Measurements from ENCODE around the gene ATAD5. TPM values are rescaled to one million over a fixed set of nuclear protein-coding genes. Genes with fewer than 3 reads are reported as not detected.
"Not testable (repeated sequence)": the region's sequence is repeated elsewhere in the genome, so short reads cannot be mapped to it uniquely, and the experiment has no call there.

The ATAD5 gene
- total RNA-seq, 1 donor from 2014 or later: 3.0 TPM

DNA sequence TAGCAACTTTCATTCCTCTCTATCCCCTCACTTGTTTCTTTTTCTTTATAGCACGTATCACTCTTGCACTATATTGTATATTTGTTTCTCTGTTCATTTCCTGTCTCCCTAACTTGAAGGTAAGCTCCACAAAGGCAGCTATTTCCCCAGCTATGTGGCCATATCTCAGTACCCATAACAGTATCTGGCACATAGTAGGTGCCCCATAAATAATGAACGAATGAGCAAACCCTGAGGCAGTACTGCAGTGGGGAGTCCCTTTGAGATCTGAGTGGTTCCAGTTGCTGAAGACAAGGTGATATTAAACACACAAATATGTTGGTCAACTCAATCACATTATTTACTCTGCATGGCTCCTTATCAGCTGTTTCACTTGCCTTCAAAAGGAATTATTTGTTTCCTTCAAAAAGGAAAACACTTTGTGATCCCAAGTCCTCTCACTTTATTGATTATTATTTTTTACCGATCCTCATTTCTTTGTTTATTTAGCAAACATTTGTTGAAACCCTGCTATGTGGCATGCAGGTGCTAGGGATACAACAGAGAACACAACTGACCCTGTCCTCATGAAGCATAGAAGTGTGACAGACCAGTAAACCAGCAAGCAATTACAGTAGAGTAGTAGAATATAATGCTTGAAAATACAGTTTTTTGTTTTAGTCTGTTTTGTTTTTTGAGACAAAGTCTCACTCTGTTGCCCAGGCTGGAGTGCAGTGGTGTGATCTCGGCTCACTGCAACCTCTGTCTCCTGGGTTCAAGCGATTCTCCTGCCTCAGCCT is 84.3 kb downstream of the ATAD5 start:
- DNase-seq (ENCODE audit: low spot score): no peak

DNA sequence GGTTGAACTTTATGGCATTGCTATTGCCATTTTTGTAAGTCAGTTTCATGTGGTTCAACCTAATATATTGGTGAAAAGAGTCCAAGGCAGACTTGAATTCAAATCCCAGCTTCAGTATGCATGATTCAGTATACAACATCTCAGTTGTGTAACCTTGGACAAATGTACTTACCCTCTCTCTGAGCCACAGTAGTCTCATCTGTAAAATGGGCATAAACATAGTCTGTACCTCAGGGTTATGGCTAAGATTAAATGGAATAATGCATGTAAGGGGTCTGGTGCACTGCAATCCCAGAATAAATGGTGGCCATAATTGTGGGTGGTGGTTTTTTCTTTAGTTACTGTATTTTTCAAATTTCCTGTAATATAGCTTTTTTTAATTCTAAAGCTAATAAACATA is 85.3 kb downstream of the ATAD5 start:
- DNase-seq (ENCODE audit: low spot score): no peak

- no peak for DNase-seq (ENCODE audit: low spot score)
Measured at GRCh38 chr17:30920282-30920681, 88.5 kb downstream of the ATAD5 start.

GRCh38 chr17:30920683-30921543 is 89.1 kb downstream of the ATAD5 start:
- no peak for DNase-seq (ENCODE audit: low spot score)

GRCh38 chr17:30921544-30922196 is 89.9 kb downstream of the ATAD5 start, which contains the start of gene ADAP2:
Gene ADAP2 (plus strand): TSS chr17:30921945. CDS start chr17:30922015, 70 bp downstream.
- DNase-seq (ENCODE audit: low spot score): peak; percentile 50

- DNase-seq (ENCODE audit: low spot score): no peak
Measured at GRCh38 chr17:30922235-30923030, 90.7 kb downstream of the ATAD5 start.

- no peak for DNase-seq (ENCODE audit: low spot score)
Measured at GRCh38 chr17:30924341-30924740, 92.6 kb downstream of the ATAD5 start.

GRCh38 chr17:30926516-30926915 is 94.8 kb downstream of the ATAD5 start:
- no peak for DNase-seq (ENCODE audit: low spot score)

DNA sequence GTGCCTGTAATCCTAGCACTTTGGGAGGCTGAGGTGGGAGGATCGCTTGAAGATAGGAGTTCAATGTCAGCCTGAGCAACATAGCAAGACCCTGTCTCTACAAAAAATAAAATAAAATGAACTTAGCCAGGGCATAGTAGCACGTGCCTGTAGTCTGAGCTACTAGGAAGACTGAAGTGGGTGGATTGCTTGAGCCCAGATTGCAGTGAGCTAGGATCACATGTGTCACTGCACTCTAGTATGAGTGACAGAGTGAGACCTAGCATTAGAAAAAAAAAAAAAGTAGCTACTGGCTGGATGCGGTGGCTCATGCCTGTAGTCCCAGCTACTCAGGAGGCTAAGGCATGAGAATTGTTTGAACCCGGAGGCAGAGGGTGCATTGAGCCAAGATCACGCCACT is 96.0 kb downstream of the ATAD5 start:
- no peak for DNase-seq (ENCODE audit: low spot score)

DNA sequence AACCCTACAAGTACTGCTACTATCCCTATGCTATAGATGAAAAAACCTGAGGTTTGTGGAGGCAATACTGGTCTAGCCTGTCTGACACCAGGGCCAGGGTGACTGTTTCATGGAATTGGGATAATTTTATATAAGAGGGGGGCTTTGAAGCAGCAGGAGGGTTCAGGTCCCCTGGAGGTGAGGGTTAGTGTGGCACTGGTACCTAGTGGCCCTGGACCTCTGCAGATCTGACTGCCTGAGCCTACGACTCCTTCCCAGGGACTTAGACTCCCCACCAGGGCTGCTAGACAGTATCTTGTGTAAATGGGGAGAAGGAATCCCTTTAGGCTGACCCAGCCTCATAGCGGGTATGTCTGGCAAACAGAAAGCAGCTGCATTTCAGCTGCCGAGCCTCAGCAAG is 96.8 kb downstream of the ATAD5 start:
- DNase-seq (ENCODE audit: low spot score): no peak

DNA sequence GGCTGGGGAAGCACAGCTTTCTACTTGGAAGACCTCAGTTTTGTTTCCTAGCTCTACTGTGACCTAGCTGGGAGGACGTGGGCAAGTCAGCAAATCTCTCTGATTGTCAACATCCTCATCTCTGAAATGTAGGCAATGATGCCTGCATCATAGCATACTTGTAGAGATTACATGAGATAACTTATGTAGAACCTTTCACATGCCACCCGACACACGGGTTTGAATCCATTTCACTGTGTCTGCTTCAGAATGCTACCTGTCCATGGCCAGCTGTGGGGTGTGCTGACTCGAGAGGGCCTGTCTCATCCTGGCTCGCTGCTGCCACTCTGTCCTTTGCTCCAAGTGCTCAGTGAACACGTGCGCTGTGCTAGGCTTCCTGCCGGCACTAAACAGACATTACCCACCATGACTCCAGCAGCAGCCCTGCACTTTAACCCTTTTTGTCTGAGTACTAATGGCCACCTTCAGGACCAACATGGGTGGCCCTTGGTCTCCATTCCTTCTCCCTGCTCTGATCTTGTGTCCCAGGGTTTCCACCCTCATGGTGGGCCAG is 97.4 kb downstream of the ATAD5 start:
- DNase-seq (ENCODE audit: low spot score): no peak

GRCh38 chr17:30929861-30930260 is 98.1 kb downstream of the ATAD5 start:
- DNase-seq (ENCODE audit: low spot score): not testable (repeated sequence)

- DNase-seq (ENCODE audit: low spot score): no peak
Measured at GRCh38 chr17:30930495-30930894, 98.7 kb downstream of the ATAD5 start.

DNA sequence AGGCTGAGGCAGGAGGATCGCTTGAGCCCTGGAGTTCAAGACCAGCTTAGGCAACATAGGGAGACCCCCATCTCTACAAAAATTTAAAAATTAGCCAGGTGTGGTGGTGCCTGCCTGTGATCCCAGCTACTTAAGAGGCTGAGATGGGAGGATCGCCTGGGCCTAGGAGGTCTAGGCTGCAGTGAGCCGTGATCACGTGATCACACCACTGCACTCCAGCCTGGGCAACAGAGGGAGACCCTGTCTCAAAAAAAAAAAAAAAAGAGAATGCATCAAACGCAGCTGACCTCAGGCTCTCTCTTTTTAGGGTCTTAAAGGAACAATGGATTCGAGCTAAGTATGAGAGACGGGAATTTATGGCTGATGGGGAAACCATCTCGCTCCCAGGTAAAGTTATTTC is 99.8 kb downstream of the ATAD5 start:
- DNase-seq (ENCODE audit: low spot score): not testable (repeated sequence)

DNA sequence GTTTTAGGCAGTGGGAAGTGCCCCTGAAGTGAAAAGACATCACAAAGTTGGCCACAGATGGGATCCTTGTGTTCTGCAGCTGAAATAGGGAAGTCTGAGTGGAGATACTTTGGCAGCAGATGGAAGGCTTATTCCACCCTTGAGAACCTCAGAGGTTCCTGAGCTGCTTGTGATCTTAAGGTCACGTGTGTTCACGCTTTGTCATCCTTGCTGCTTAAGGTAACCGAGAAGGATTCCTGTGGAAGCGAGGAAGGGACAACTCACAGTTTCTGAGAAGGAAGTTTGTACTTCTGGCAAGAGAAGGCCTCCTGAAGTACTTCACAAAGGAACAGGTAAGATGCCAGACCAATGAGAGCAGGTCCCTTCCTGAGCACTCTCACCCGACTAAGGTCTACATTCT is 102.2 kb downstream of the ATAD5 start:
- DNase-seq (ENCODE audit: low spot score): no peak

DNA sequence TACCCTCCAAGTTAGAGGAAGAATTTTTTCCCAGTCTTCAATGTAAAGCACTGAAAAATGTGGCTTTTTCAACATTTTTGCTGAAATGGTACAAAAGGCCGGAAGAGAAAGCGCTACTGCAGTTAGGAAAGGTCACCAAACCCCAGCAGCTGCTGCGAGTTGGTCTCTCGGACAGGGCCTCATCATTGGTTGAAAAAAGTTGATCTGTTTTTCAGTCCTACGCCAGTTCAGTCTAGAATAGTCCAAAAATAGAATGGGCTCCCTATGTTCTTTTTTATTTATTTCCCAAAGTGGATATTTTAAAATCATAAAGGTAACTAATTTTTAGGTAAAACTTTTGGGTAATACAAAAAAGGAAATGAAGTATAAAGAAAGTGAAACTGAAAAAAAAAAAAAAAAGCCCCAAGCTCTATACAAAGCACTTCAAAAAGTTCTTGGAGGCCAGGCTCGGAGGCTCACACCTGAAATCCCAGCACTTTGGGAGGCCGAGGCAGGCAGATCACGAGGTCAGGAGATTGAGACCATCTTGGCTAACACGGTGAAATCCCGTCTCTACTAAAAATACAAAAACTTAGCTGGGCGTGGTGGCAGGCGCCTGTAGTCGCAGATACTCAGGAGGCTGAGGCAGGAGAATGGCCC is 107.4 kb downstream of the ATAD5 start:
- no peak for DNase-seq (ENCODE audit: low spot score)

DNA sequence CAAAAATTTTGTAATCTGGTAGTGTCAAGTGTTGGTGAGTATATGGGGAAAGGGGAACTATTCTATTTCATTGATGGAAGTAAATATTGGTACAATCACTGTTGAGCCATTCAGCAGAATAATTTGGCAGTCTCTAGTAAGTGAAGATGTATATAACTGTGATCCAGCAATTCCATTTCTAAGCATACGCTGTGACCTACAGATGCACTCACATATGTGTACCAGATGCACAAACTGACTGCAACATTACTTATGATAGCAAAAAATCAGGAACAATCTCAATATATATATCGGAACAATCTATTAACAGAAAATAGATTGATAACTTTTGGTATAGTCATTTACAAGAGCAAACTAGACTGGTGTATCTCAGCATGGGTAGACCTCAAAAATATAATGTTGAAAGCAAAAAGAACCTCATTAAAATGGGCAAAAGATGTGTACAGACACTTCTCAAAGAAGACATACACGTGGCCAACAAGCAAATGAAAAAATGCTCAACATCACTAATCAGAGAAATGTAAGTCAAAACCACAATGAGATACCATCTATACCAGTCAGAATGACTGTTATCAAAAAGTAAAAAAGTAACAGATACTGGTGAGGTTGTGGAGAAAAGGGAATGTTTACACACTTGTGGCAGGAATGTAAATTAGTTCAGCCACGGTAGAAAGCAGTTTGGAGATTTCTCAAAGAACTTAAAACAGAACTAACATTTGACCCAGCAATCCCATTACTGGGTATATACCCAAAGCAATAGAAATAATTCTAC is 110.7 kb downstream of the ATAD5 start:
- no peak for DNase-seq (ENCODE audit: low spot score)

Measured in ureter (tissue), 1 donor.